BLaER1 treated with 17β-estradiol and CSF1 and Interleukin-3, amounts not matched to agents 10 nM and 100 nM (cell line): ENCODE results near the gene MBOAT7.
"Not testable (repeated sequence)": the region's sequence is repeated elsewhere in the genome, so short reads cannot be mapped to it uniquely, and the experiment has no call there.

Experiments
- H3K27ac ChIP-seq, 11 experiments: shearing (Covaris generic); formaldehyde crosslinking; 2 replicates each; pipeline ENCODE4 v1.8.1; 2022
- H3K27me3 ChIP-seq, 11 experiments: shearing (Covaris generic); formaldehyde crosslinking; 2 replicates each; pipeline ENCODE4 v1.8.1; 2022
- H3K36me3 ChIP-seq, 11 experiments: shearing (Covaris generic); formaldehyde crosslinking; 2 replicates each; pipeline ENCODE4 v1.8.1; 2022
- H3K4me1 ChIP-seq, 10 experiments: shearing (Covaris generic); formaldehyde crosslinking; 2 replicates each; pipeline ENCODE4 v1.8.1; 2022
- H3K4me2 ChIP-seq, 11 experiments: shearing (Covaris generic); formaldehyde crosslinking; 2 replicates each; pipeline ENCODE4 v1.8.1; 2022
- H3K4me3 ChIP-seq, 10 experiments: shearing (Covaris generic); formaldehyde crosslinking; 2 replicates each; pipeline ENCODE4 v1.8.1; 2022
- H3K9ac ChIP-seq, 11 experiments: shearing (Covaris generic); formaldehyde crosslinking; 2 replicates each; pipeline ENCODE4 v1.8.1; 2022
- H3K9me3 ChIP-seq, 11 experiments: shearing (Covaris generic); formaldehyde crosslinking; replicated peaks in 1 of 11; 2 replicates each; pipeline ENCODE4 v1.8.1; 2022
- H4K20me1 ChIP-seq, 11 experiments: shearing (Covaris generic); formaldehyde crosslinking; 2 replicates each; pipeline ENCODE4 v1.8.1; 2022
- Cebpa-rat ChIP-seq, 11 experiments: shearing (Covaris generic); IDR thresholded peaks; 2 replicates each; pipeline ENCODE4 v1.8.1; 2022

MBOAT7 gene

DNA sequence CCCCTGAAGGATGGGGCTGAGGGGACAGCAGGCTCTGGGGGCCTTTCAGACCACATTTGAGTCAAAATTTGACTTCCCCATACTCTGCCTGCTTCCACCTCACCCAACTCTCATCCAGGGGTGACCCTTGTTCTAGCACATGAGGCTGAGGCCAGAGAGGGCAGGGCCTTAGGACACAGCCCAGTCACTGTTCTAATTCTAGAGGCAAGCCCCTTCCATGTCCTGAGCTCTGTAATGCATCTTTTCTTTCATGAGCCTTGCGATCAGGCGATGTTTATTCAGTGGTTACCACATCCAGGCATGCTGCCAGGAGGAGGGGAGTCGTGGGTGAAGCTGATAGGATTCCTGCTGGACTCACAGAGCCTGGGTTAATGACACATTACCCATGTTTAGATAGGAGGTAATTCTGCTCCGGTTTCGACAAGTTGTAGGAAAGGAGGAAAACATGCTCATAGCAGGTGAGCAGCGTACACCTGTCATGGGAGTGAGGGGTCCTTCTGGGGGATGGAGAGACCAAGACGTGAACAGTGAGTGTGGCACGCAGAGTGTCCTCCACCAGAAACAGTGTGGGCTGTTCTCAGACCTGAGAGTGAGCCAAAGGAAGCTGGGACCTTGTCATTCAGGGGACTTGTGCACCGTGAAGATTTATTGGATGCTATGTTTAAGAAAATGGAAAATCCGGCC lies 20.6 kb upstream of the MBOAT7 start:
- Histone ChIP-seq H3K27me3 (no peaks in the 10 kb centered on the region), H3K4me3 (peak overlapping the region in 7 of 10 experiments; percentile 11 to 56 (median 42); a peak in 10 of 20 replicates), H3K27ac (peak overlapping the region; percentile 94 to 100 (median 97)), H3K36me3 (peaks cover 28 to 85% (median 76%) of the 10 kb centered on the region in 11 experiments), H4K20me1 (peaks cover 0 to 95% (median 25%) of the 10 kb centered on the region in 11 experiments; a peak in 18 of 22 replicates), H3K9me3 (peaks cover 0 to 12% (median 0%) of the 10 kb centered on the region in 11 experiments; a peak in 6 of 22 replicates), H3K4me2 (peak overlapping the region; percentile 87 to 99 (median 94)), H3K4me1 (peaks cover 66 to 79% (median 70%) of the 10 kb centered on the region in 10 experiments), H3K9ac (peak overlapping the region; percentile 90 to 97 (median 95))
- TF ChIP-seq Cebpa-rat (IDR thresholded peaks at IDR 0.05) = no peak

DNA sequence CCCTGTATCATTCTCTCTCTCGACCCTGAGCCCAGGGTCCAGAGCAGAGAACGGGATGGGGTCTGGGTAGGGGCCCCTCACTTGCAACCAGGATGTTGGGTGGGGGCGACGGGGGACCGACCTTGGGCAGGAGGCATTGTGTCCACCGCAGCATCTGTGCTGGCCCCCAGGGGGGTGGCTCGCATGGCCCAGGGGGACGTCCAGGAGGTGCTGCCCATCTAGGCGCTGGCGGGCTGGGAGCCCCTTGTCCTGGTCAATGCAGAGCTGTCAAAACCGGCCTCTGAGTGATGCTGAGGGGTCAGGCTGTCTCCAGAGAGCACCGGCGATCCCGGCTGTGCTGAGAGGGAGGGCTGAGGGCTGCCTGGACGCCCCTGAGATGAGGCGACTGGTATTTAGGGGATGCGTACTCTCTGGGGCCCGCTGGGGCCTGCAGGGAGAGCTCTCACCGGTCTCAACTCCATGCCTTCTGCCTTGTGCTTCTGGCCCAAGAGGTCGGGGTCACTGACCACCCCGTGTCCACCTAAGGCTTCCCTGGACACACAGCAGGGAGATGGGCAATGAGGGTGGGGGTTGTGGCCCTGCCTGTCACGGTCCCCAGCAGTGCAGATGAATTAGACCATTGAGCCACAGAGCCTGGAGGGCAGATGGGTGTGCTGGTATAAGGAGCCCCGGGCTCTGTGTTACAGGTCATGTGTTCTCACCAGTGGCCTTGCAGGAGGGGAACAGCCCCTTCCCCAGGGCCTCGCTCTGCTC lies 19.9 kb upstream of the MBOAT7 start:
- TF ChIP-seq Cebpa-rat (IDR thresholded peaks at IDR 0.05) = no peak
- peaks cover 73 to 86% (median 76%) of the 10 kb centered on the region in 10 experiments for H3K4me1 ChIP-seq
- H3K9ac ChIP-seq = peak overlapping the region; percentile 90 to 97 (median 95)
- H3K9me3 ChIP-seq = peaks cover 0 to 9% (median 0%) of the 10 kb centered on the region in 11 experiments; a peak in 3 of 22 replicates
- peaks cover 36 to 89% (median 79%) of the 10 kb centered on the region in 11 experiments for H3K36me3 ChIP-seq
- H3K27ac ChIP-seq = peak overlapping the region; percentile 94 to 100 (median 97)
- no peaks in the 10 kb centered on the region for H3K27me3 ChIP-seq
- H4K20me1 ChIP-seq = peaks cover 0 to 100% (median 32%) of the 10 kb centered on the region in 11 experiments; a peak in 18 of 22 replicates
- H3K4me3 ChIP-seq = peak overlapping the region in 9 of 10 experiments; percentile 1 to 56 (median 40); a peak in 12 of 20 replicates
- H3K4me2 ChIP-seq = peak overlapping the region; percentile 87 to 99 (median 94)

DNA sequence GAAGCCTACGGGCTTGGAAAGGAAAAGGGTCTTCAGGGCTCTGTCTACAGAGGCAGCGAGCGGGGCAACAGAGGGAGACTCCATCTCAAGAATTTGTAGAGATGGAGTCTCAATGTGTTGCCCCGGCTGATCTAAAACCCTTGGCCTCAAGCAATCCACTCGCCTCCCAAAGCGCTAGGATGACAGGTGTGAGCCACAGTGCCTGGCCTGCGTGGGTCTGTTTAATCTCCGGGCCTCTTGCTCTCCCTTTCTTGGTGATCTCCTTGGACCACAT lies 19.3 kb upstream of the MBOAT7 start:
- Histone ChIP-seq H3K9ac (peak overlapping the region; percentile 90 to 97 (median 95)), H3K27ac (peak overlapping the region; percentile 94 to 100 (median 97)), H3K9me3 (peaks cover 0 to 8% (median 0%) of the 10 kb centered on the region in 11 experiments; a peak in 3 of 22 replicates), H3K36me3 (peaks cover 41 to 90% (median 82%) of the 10 kb centered on the region in 11 experiments), H4K20me1 (peaks cover 4 to 100% (median 37%) of the 10 kb centered on the region in 11 experiments; a peak in 20 of 22 replicates), H3K4me3 (peak overlapping the region in 9 of 10 experiments; percentile 1 to 56 (median 40); a peak in 14 of 20 replicates), H3K4me2 (peak overlapping the region; percentile 87 to 99 (median 94)), H3K4me1 (peaks cover 74 to 91% (median 81%) of the 10 kb centered on the region in 10 experiments), H3K27me3 (no peaks in the 10 kb centered on the region)
- TF ChIP-seq Cebpa-rat (IDR thresholded peaks at IDR 0.05) = no peak

DNA sequence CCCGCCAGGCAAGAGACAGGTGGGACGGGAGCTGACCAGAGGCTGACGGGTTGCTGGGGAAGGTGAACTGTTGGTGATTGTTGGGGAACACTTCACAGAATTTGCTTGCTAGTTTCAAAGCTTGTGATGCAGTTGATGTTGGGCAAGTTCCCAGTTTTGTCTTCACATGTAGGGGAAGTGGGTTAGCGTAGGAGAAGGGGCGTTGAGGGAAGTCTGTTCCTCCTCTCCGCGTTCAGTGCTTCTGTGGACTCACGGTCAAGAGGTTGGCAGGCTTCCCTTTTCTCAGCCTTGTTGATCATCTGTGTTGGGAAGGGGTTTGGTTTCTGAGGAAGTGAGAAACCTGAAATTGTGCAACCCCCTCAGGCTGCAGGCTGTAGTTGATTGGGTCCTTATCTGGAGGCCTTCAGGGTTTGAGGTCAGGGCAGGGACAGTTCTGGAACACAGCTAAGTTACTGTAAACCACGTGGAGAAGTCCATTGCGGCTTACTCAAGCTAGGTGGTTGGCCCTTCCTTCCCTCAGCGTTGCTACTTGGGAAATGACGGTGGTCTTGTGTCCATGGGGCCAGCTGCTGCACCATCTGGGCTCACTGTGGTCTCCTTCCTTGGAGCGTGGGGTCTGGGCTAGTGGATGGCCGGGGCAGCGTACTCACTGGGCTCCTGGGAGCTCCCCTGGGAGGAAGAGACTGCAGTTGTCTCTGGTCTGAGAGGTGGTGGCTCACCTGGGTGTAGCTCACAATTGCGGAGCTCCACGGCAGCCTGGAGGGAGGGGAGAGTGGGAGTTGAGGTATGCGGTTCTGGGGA lies 18.8 kb upstream of the MBOAT7 start:
- TF ChIP-seq Cebpa-rat (IDR thresholded peaks at IDR 0.05) = peak; percentile 97 to 100 (median 99)
- Histone ChIP-seq H3K4me3 (peak overlapping the region; percentile 25 to 98 (median 93); a peak in 18 of 20 replicates), H3K4me1 (peaks cover 74 to 96% (median 87%) of the 10 kb centered on the region in 10 experiments), H4K20me1 (peaks cover 9 to 100% (median 43%) of the 10 kb centered on the region in 11 experiments; a peak in 21 of 22 replicates), H3K27me3 (no peaks in the 10 kb centered on the region), H3K9me3 (peaks cover 0 to 4% (median 0%) of the 10 kb centered on the region in 11 experiments; a peak in 1 of 22 replicates), H3K9ac (peak overlapping the region; percentile 91 to 99 (median 97)), H3K36me3 (peaks cover 46 to 90% (median 82%) of the 10 kb centered on the region in 11 experiments), H3K4me2 (peak overlapping the region; percentile 87 to 99 (median 97)), H3K27ac (peak overlapping the region; percentile 94 to 100 (median 97))

DNA sequence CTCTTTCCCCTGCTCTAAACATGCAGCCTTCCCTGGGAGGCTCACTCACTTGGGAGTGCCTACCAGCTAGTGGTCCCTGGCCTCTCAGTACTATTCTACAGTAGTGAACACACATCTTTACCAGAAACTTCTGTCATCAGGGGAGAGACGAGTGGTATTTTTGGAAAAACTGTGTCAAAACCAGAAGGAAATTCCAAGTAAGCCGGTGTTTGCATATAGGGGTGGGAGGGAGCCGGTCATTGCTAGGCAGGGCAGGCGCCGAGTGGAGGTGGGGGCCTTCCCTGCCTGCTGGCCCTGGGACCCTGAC lies 18.2 kb upstream of the MBOAT7 start:
- 0 out of 22 replicates have a peak, but pooled peaks cover 0 to 1% (median 0%) of the 10 kb centered on the region in 11 experiments for H3K9me3 ChIP-seq
- peaks cover 74 to 97% (median 91%) of the 10 kb centered on the region in 10 experiments for H3K4me1 ChIP-seq
- H3K27ac ChIP-seq = peak overlapping the region; percentile 94 to 100 (median 97)
- peak overlapping the region; percentile 87 to 99 (median 97) for H3K4me2 ChIP-seq
- H3K27me3 ChIP-seq = no peaks in the 10 kb centered on the region
- no peak for TF ChIP-seq Cebpa-rat (IDR thresholded peaks at IDR 0.05)
- H3K36me3 ChIP-seq = peaks cover 52 to 90% (median 82%) of the 10 kb centered on the region in 11 experiments
- peak overlapping the region; percentile 91 to 99 (median 97) for H3K9ac ChIP-seq
- H4K20me1 ChIP-seq = peaks cover 14 to 100% (median 48%) of the 10 kb centered on the region in 11 experiments; a peak in 21 of 22 replicates
- H3K4me3 ChIP-seq = peak overlapping the region; percentile 25 to 98 (median 93); a peak in 19 of 20 replicates

DNA sequence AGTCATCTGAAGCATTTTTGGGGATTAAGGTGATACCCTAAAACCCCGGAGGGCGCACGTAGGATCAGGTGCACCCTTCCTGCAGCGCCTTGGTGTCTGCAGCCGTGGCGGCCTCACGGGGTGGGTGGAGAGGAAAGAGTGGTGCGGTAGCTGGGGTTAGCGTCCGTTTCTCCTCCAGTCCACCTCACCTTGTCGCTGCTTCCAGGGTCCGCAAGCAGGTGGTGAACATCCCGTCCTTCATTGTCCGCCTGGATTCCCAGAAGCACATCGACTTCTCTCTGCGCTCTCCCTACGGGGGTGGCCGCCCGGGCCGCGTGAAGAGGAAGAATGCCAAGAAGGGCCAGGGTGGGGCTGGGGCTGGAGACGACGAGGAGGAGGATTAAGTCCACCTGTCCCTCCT lies 17.8 kb upstream of the MBOAT7 start:
- H3K4me1 ChIP-seq = peaks cover 72 to 97% (median 94%) of the 10 kb centered on the region in 10 experiments
- peak overlapping the region; percentile 30 to 98 (median 93); a peak in 18 of 20 replicates for H3K4me3 ChIP-seq
- H3K27ac ChIP-seq = peak overlapping the region; percentile 94 to 100 (median 97)
- H4K20me1 ChIP-seq = peaks cover 19 to 100% (median 53%) of the 10 kb centered on the region in 11 experiments; a peak in 21 of 22 replicates
- H3K9ac ChIP-seq = peak overlapping the region; percentile 91 to 99 (median 97)
- H3K36me3 ChIP-seq = peaks cover 56 to 90% (median 82%) of the 10 kb centered on the region in 11 experiments
- H3K9me3 ChIP-seq, H3K27me3 ChIP-seq: not testable (repeated sequence)
- peak overlapping the region; percentile 87 to 99 (median 97) for H3K4me2 ChIP-seq

DNA sequence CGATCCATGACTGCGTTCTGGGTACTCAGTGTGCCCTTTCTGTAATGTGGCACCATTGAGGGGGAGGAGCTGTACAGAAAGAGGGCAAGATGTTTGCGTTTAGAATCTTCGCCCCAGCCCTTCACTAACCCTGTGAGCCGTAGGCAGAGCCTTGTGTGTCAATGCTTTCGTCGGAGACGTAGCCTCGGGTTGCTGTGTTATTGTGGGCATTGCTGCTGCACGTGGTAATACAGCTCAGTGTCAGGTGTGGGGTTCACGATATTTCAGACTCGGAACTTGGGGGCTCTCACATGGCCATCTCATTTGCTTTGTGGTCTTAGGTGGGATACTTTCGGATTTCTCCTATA lies 17.4 kb upstream of the MBOAT7 start:
- Histone ChIP-seq H3K4me3 (peak overlapping the region; percentile 30 to 98 (median 93); a peak in 19 of 20 replicates), H3K4me1 (peaks cover 68 to 99% (median 95%) of the 10 kb centered on the region in 10 experiments), H4K20me1 (peaks cover 23 to 100% (median 56%) of the 10 kb centered on the region in 11 experiments; a peak in 21 of 22 replicates), H3K4me2 (peak overlapping the region; percentile 87 to 99 (median 97)), H3K36me3 (peaks cover 60 to 90% (median 82%) of the 10 kb centered on the region in 11 experiments), H3K9me3 (no peaks in the 10 kb centered on the region), H3K27me3 (no peaks in the 10 kb centered on the region), H3K9ac (peak overlapping the region; percentile 91 to 99 (median 97)), H3K27ac (peak overlapping the region; percentile 94 to 100 (median 97))
- TF ChIP-seq Cebpa-rat (IDR thresholded peaks at IDR 0.05) = no peak
